Colonic mucosa (tissue), 4 donors: Measurements from ENCODE around the gene CDT1. TPM values are rescaled to one million over a fixed set of nuclear protein-coding genes. Genes with fewer than 3 reads are reported as not detected.
"Not testable (repeated sequence)": the region's sequence is repeated elsewhere in the genome, so short reads cannot be mapped to it uniquely, and the experiment has no call there.

Source experiments
- DNase-seq: peaks from one replicate; pipeline ENCODE4 v3.0.0-alpha.2; 2020
- H3K27ac ChIP-seq: fragments of 200-600 bp; one replicate; pipeline ENCODE4 v1.8.0; 2021
- H3K27me3 ChIP-seq: fragments of 200-600 bp; one replicate; pipeline ENCODE4 v1.8.0; 2021
- H3K36me3 ChIP-seq: fragments of 200-600 bp; one replicate; pipeline ENCODE4 v1.8.0; 2021
- H3K4me1 ChIP-seq: fragments of 200-600 bp; one replicate; pipeline ENCODE4 v1.8.0; 2021; ENCODE audit warnings: mild to moderate bottlenecking
- H3K4me3 ChIP-seq: fragments of 200-600 bp; one replicate; pipeline ENCODE4 v1.8.0; 2021
- H3K9ac ChIP-seq, 2 donors: one replicate each; pipeline ENCODE4 v1.7.0; 2013; ENCODE audit warnings: control low read depth in 2 of 2, low read depth in 2 of 2, low read length in 2 of 2
- H3K9me3 ChIP-seq: fragments of 200-600 bp; one replicate; pipeline ENCODE4 v1.8.0; 2021
- intact Hi-C: fragments of 100-400 bp; cut with DNase I; formaldehyde crosslinking; loops from one replicate; pipeline ENCODE4 v1.14.1; 2022
- total RNA-seq, 2 donors: library from RNA; stranded (reverse); fragmentation: NEBNext Ultra II Directional in 1 of 2; extraction: Animal tissue kit (Norgen Biotek cat#: 25700) in 1 of 2; gene quantifications; one replicate each; pipeline ENCODE4 v1.2.1, GENCODE V29; 2021
- TF ChIP-seq, protein P1 (sequence below): fragments of 200-600 bp; IDR thresholded peaks from one replicate; pipeline ENCODE4 v1.8.0; 2022; ENCODE audit warnings: antibody characterized with exemption, mild to moderate bottlenecking
- donor health status: healthy.
- donor health status: DM: no; HTN: no; CAD: no.
- donor health status: DM: no; HTN: no; CAD: no.

CDT1 gene
- total RNA-seq, 2 donors from 2014 or later, result 14.9 to 71.7 TPM

DNA sequence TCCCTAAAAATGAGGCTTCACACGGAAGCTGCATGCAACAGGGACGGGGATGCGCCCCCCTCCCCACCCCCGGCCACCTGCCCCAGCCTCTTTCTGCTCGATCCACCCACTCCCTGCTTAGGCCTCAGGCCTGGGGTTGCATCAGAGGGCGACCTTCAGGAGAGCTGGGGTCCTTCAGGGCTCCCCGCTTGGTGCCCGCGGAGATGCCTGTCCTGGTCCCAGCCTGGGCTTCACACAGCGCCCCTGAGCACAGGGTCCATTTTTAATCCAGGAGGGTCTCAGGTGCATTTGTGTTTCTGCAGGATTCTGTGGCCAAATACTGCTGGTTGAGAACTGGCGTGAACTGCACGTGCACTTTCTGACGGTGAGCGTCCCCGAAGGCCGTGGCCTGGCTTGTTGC, 15.5 kb downstream of the CDT1 start:
- Histone ChIP-seq H3K27ac (no peak overlapping the region), H3K4me3 (no peak overlapping the region), H3K9ac (no peak overlapping the region), H3K27me3 (no peaks in the 10 kb centered on the region), H3K36me3 (no peaks in the 10 kb centered on the region), H3K4me1 (no peaks in the 10 kb centered on the region), H3K9me3 (no peaks in the 10 kb centered on the region)
- no peak for DNase-seq
- TF ChIP-seq, protein P1, sequence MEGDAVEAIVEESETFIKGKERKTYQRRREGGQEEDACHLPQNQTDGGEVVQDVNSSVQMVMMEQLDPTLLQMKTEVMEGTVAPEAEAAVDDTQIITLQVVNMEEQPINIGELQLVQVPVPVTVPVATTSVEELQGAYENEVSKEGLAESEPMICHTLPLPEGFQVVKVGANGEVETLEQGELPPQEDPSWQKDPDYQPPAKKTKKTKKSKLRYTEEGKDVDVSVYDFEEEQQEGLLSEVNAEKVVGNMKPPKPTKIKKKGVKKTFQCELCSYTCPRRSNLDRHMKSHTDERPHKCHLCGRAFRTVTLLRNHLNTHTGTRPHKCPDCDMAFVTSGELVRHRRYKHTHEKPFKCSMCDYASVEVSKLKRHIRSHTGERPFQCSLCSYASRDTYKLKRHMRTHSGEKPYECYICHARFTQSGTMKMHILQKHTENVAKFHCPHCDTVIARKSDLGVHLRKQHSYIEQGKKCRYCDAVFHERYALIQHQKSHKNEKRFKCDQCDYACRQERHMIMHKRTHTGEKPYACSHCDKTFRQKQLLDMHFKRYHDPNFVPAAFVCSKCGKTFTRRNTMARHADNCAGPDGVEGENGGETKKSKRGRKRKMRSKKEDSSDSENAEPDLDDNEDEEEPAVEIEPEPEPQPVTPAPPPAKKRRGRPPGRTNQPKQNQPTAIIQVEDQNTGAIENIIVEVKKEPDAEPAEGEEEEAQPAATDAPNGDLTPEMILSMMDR, result no peak
- intact Hi-C loops, result no loop called here

DNA sequence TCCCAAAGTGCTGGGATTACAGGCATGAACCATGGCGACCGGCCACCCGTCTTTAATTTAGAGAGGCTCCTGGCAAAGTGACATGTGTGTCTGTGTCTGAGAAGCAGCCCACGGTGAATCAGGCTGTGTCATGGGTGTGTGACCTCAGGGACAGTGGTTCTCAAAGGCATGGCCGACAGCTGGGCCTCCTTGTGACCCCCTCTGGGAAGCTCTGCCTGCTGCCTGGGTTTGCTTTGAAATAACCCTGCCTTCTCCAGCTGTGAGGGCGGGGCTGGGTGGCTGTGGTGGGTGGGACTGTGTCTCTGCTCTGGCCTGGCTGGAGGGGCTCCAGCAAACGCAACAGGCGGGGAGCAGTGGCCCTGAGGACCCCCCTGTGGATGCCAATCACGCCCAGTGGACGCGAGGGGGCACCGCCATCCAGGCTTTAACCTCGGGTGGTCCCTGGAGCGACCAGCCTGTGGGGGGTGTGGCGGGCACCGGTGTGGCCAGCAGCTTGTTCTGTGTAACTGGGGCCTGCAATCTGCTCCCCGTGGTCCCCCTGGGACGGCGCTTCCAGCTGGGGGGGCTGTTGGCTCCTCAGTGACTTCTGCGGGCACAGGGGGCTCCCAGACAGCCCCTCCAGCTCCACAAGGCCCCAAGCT, 16.9 kb downstream of the CDT1 start:
- no peak overlapping the region for H3K4me3 ChIP-seq
- no peak overlapping the region for H3K9ac ChIP-seq
- no peaks in the 10 kb centered on the region for H3K27me3 ChIP-seq
- H3K36me3 ChIP-seq, result no peaks in the 10 kb centered on the region
- no peak for DNase-seq
- H3K9me3 ChIP-seq, result no peaks in the 10 kb centered on the region
- H3K27ac ChIP-seq, result no peak overlapping the region
- TF ChIP-seq, protein P1, result no peak
- intact Hi-C loops, result no loop called here
- no peaks in the 10 kb centered on the region for H3K4me1 ChIP-seq

DNA sequence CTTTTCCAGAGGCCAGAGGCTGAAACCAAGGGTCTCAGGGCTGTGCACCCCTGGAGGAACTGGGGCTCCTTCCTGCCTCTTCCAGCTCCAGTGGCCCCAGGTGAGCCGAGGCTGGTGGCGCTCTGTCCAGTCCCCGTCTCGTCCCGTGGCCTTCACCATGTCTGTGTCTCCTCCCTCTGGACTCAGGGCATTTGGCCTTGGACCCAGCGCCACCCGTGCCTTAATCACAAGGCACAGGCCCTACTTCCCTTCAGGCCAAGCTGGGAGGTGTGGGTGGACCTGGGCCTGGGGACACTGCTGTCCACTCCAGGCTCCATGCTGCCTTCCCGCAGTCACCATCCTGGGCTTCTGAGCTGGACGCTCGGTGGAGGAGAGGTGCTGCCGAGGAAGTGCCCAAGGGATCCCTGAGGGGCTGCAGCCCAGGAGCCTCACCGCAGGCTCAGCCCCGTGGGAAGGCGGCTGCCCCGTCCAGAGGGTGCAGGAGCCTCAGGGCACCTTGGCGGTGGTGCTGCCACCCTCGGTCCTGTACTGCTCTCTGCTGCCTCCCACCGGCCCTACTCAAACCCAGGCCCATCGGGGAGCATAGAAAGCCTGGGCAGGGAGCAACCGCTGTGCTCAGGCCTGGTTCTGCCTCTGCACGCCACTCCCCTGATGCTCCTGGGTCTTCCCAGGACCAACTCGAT, 17.7 kb downstream of the CDT1 start:
- Histone ChIP-seq H3K9ac (no peak overlapping the region), H3K4me3 (no peak overlapping the region), H3K4me1 (no peaks in the 10 kb centered on the region), H3K9me3 (no peaks in the 10 kb centered on the region), H3K27ac (no peak overlapping the region), H3K36me3 (no peaks in the 10 kb centered on the region), H3K27me3 (no peaks in the 10 kb centered on the region)
- intact Hi-C loops, result no loop called here
- TF ChIP-seq, protein P1, result no peak
- DNase-seq, result no peak

DNA sequence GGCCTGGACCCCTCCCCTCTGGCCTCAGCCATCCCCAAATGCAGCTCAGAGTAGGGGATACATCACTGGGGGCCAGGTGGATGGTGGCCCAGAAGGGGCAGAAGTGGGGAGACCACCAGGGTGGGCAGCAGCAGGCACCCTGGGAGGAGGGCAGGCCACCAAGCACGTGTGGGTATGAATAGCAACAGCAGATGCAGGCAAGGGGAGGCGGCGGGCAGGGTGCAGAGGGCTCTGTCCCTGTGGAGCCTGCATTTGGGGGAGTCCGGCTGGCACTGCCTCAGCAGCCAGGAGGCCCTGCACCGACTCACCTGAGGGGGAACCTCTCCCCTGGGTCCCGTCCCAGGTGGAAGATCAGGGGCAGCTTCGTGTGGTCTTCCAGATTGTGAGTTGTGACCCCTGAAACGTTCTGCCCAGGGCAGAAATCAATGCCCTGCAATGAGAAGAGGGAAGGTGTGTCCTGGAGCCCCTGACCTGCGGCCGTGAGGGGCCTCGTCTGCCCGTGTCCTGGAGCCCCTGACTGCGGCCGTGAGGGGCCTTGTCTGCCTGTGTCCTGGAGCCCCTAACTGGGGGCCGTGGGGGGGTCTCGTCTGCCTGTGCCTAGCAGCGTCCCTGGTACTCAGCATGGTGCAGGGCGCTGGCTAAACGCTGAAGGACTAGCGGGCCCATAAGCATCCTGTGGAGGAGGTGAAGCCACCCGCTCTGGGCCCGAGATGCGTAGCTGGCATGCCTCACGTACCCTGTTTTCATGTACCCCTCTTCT, 18.9 kb downstream of the CDT1 start:
- Histone ChIP-seq H3K36me3 (no peaks in the 10 kb centered on the region), H3K9ac (no peak overlapping the region), H3K9me3 (no peaks in the 10 kb centered on the region), H3K27me3 (no peaks in the 10 kb centered on the region), H3K27ac (no peak overlapping the region), H3K4me3 (no peak overlapping the region), H3K4me1 (no peaks in the 10 kb centered on the region)
- no peak for DNase-seq
- TF ChIP-seq, protein P1, result no peak
- intact Hi-C loops, result no loop called here

DNA sequence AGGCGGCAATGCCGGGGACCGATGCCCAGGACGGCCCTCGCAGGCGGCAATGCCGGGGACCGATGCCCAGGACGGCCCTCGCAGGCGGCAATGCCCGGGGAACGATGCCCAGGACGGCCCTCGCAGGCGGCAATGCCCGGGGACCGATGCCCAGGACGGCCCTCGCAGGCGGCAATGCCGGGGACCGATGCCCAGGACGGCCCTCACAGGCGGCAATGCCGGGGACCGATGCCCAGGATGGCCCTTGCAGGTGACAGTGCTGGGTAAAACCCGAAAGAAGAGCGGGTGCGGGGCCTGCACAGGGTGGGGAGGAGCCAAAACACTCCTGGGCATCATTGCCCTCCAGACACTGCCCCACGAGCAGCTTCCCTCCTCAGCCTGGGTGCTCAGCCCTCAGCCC, 20.1 kb downstream of the CDT1 start:
- H3K36me3 ChIP-seq, H3K9ac ChIP-seq, DNase-seq, H3K4me3 ChIP-seq, H3K27me3 ChIP-seq, intact Hi-C loops, H3K4me1 ChIP-seq, H3K9me3 ChIP-seq, H3K27ac ChIP-seq: not testable (repeated sequence)
